Esophagus muscularis mucosa (tissue), 4 donors: Measurements from ENCODE around the gene MFSD11. TPM values are rescaled to one million over a fixed set of nuclear protein-coding genes. Genes with fewer than 3 reads are reported as not detected.
"Not testable (repeated sequence)": the region's sequence is repeated elsewhere in the genome, so short reads cannot be mapped to it uniquely, and the experiment has no call there.

Source experiments
- DNase-seq: peaks from one replicate; pipeline ENCODE4 v3.0.0-alpha.2; 2017; ENCODE audit errors: extremely low spot score
- H3K27ac ChIP-seq, 4 donors: fragments of 200-600 bp; sonication (generic); replicated peaks in 1 of 4; 1 replicate in 3 of 4; 2 replicates in 1 of 4; pipeline ENCODE4 v1.5.1; 2016 to 2019; ENCODE audit warnings: mild to moderate bottlenecking in 1 of 4
- H3K27me3 ChIP-seq, 4 donors: fragments of 200-600 bp; sonication (generic); one replicate each; pipeline versions ENCODE4 v1.5.1 to v1.6.0; 2016 to 2019
- H3K36me3 ChIP-seq, 4 donors: fragments of 200-600 bp; sonication (generic); one replicate each; pipeline ENCODE4 v1.5.1; 2016 to 2019
- H3K4me1 ChIP-seq, 4 donors: fragments of 200-600 bp; sonication (generic); one replicate each; pipeline ENCODE4 v1.5.1; 2016 to 2019
- H3K4me3 ChIP-seq, 4 donors: fragments of 200-600 bp; sonication (generic); 1 replicate in 2 of 4; 2 replicates in 2 of 4; pipeline ENCODE4 v1.5.1; 2016 to 2019; ENCODE audit warnings: mild to moderate bottlenecking in 4 of 4, moderate library complexity in 1 of 4
- H3K9me3 ChIP-seq, 4 donors: fragments of 200-600 bp; sonication (generic); 1 replicate in 3 of 4; 2 replicates in 1 of 4; pipeline ENCODE4 v1.5.1; 2016 to 2019
- CTCF ChIP-seq, 3 experiments: fragments of 200-600 bp in 2 of 3; fragments of 450-650 bp in 1 of 3; sonication (generic) in 2 of 3; IDR thresholded peaks; one replicate each; pipeline ENCODE4 v1.5.1; 2017 to 2019; ENCODE audit warnings: antibody characterized with exemption in 3 of 3, mild to moderate bottlenecking in 2 of 3, moderate library complexity in 1 of 3
- EP300 ChIP-seq: sonication (generic); formaldehyde crosslinking; IDR thresholded peaks from one replicate; pipeline ENCODE4 v1.6.1; 2017; ENCODE audit warnings: antibody characterized with exemption
- POLR2A ChIP-seq: fragments of 450-650 bp; IDR thresholded peaks from one replicate; pipeline ENCODE4 v1.6.1; 2017; ENCODE audit warnings: antibody characterized with exemption, moderate library complexity, mild to moderate bottlenecking, low read depth
- POLR2AphosphoS5 ChIP-seq, 2 donors: sonication (generic); formaldehyde crosslinking; IDR thresholded peaks; one replicate each; pipeline ENCODE4 v1.6.1; 2017; ENCODE audit warnings: antibody characterized with exemption in 2 of 2
- WGBS: methylation state at CpG from one replicate; pipeline ENCODE4 v1.1.5; 2018; 5-methylcytosine and 5-hydroxymethylcytosine counted together
- intact Hi-C: fragments of 100-400 bp; cut with DNase I; formaldehyde crosslinking; loops from one replicate; pipeline ENCODE4 v1.15.1; 2023
- total RNA-seq, 4 donors: library from RNA; depleted of rRNA; stranded (reverse); fragments of >200 nt; gene quantifications; one replicate each; pipeline versions ENCODE4 v1.1.0 to v1.2.1, GENCODE V29; 2016

Gene MFSD11
- total RNA-seq, 4 donors from 2014 or later: 17.1 to 22.4 (median 18.8) TPM

- H3K4me1 ChIP-seq: peaks cover 58 to 68% (median 62%) of the 10 kb centered on the region in 4 donors
- no peak for TF ChIP-seq EP300
- no peak for TF ChIP-seq CTCF (IDR thresholded peaks at IDR 0.05)
- no peak for TF ChIP-seq POLR2A
- TF ChIP-seq POLR2AphosphoS5 (IDR thresholded peaks at IDR 0.05): no peak
- H3K27me3 ChIP-seq: no peaks in the 10 kb centered on the region
- WGBS: 80% methylated on average over 16 of the region's 16 CpGs
- H3K27ac ChIP-seq: no peak overlapping the region
- H3K9me3 ChIP-seq: no peaks in the 10 kb centered on the region
- intact Hi-C loops: loop anchor here (5.0 to 10.0 kb wide), 2 partner anchors 36 to 164 kb away; no protein-coding TSS in a partner anchor
- H3K36me3 ChIP-seq: peaks cover 78 to 95% (median 95%) of the 10 kb centered on the region in 4 donors
- no peak overlapping the region for H3K4me3 ChIP-seq
- no peak for DNase-seq
Observed at GRCh38 chr17:76718516-76718915, 19.4 kb upstream of the MFSD11 start.

- no peak for DNase-seq
- TF ChIP-seq CTCF (IDR thresholded peaks at IDR 0.05): no peak
- no peak for TF ChIP-seq POLR2AphosphoS5 (IDR thresholded peaks at IDR 0.05)
- TF ChIP-seq POLR2A: no peak
- H3K9me3 ChIP-seq: no peaks in the 10 kb centered on the region
- peaks cover 65 to 68% (median 68%) of the 10 kb centered on the region in 4 donors for H3K4me1 ChIP-seq
- no peak overlapping the region for H3K4me3 ChIP-seq
- H3K27me3 ChIP-seq: no peaks in the 10 kb centered on the region
- intact Hi-C loops: no loop called here
- 80% methylated on average over 9 of the region's 9 CpGs for WGBS
- no peak overlapping the region for H3K27ac ChIP-seq
- peaks cover 85 to 98% (median 97%) of the 10 kb centered on the region in 4 donors for H3K36me3 ChIP-seq
Observed at GRCh38 chr17:76720211-76720610, 17.7 kb upstream of the MFSD11 start.

GRCh38 chr17:76720941-76721340 is 17.0 kb upstream of the MFSD11 start:
- H3K27me3 ChIP-seq: no peaks in the 10 kb centered on the region
- H3K9me3 ChIP-seq: no peaks in the 10 kb centered on the region
- H3K4me3 ChIP-seq: no peak overlapping the region
- no peak for DNase-seq
- intact Hi-C loops: no loop called here
- H3K4me1 ChIP-seq: peaks cover 61 to 66% (median 65%) of the 10 kb centered on the region in 4 donors
- no peak for TF ChIP-seq POLR2AphosphoS5 (IDR thresholded peaks at IDR 0.05)
- TF ChIP-seq CTCF (IDR thresholded peaks at IDR 0.05): no peak
- no peak for TF ChIP-seq POLR2A
- no peak for TF ChIP-seq EP300
- H3K27ac ChIP-seq: peak overlapping the region in 2 of 4 donors; percentile 19 to 30
- H3K36me3 ChIP-seq: peaks cover 79 to 90% (median 89%) of the 10 kb centered on the region in 4 donors
- WGBS: 87% methylated on average over 6 of the region's 9 CpGs

- H3K27ac ChIP-seq: peak overlapping the region in 2 of 4 donors; percentile 19 to 30
- no peaks in the 10 kb centered on the region for H3K27me3 ChIP-seq
- no peaks in the 10 kb centered on the region for H3K9me3 ChIP-seq
- no peak for DNase-seq
- TF ChIP-seq POLR2AphosphoS5 (IDR thresholded peaks at IDR 0.05) (no peak), POLR2A (no peak), EP300 (no peak), CTCF (IDR thresholded peaks at IDR 0.05) (no peak)
- no peak overlapping the region for H3K4me3 ChIP-seq
- H3K4me1 ChIP-seq: peaks cover 56 to 61% (median 60%) of the 10 kb centered on the region in 4 donors
- WGBS: 84% methylated on average over 10 of the region's 10 CpGs
- peaks cover 74 to 85% (median 84%) of the 10 kb centered on the region in 4 donors for H3K36me3 ChIP-seq
- intact Hi-C loops: no loop called here
Observed at GRCh38 chr17:76721463-76721862, 16.5 kb upstream of the MFSD11 start.

GRCh38 chr17:76722279-76722678 is 15.6 kb upstream of the MFSD11 start:
- no peak overlapping the region for H3K4me3 ChIP-seq
- no peaks in the 10 kb centered on the region for H3K27me3 ChIP-seq
- no peak for DNase-seq
- no peak for TF ChIP-seq CTCF (IDR thresholded peaks at IDR 0.05)
- no peak for TF ChIP-seq EP300
- TF ChIP-seq POLR2A: no peak
- no peak for TF ChIP-seq POLR2AphosphoS5 (IDR thresholded peaks at IDR 0.05)
- intact Hi-C loops: no loop called here
- H3K9me3 ChIP-seq: no peaks in the 10 kb centered on the region
- H3K27ac ChIP-seq: peak overlapping the region in 1 of 4 donors; percentile 6
- H3K4me1 ChIP-seq: peaks cover 50 to 56% (median 54%) of the 10 kb centered on the region in 4 donors
- WGBS: 90% methylated on average over 8 of the region's 8 CpGs
- H3K36me3 ChIP-seq: peaks cover 68 to 77% (median 76%) of the 10 kb centered on the region in 4 donors

- DNase-seq, H3K4me3 ChIP-seq, H3K27me3 ChIP-seq, intact Hi-C loops, H3K9me3 ChIP-seq: not testable (repeated sequence)
- peaks cover 61 to 70% (median 69%) of the 10 kb centered on the region in 4 donors for H3K36me3 ChIP-seq
- peak overlapping the region in 1 of 4 donors; percentile 34 for H3K27ac ChIP-seq
- peaks cover 52 to 60% (median 58%) of the 10 kb centered on the region in 4 donors for H3K4me1 ChIP-seq
- 96% methylated on average over 8 of the region's 8 CpGs for WGBS
Observed at GRCh38 chr17:76722977-76723376, 14.9 kb upstream of the MFSD11 start.
